NCI-H2107 (cell line): ENCODE measurements around the gene CCDC150.
"Not testable (repeated sequence)": the region's sequence is repeated elsewhere in the genome, so short reads cannot be mapped to it uniquely, and the experiment has no call there.

Source experiments
- DNase-seq: peaks from one replicate; lab custom pipeline; 2025; lab: John Stamatoyannopoulos, UW

Gene CCDC150

GRCh38 chr2:196639180-196640030, at the start of gene CCDC150:
Gene CCDC150, plus strand, starts transcription at chr2:196639715. Its CDS starts 52 bp downstream, at chr2:196639767.
- peak; percentile 77 for DNase-seq

GRCh38 chr2:196590286-196590685, 49.2 kb upstream of the CCDC150 start:
- no peak for DNase-seq

- no peak for DNase-seq
Measured at GRCh38 chr2:196591004-196591403, 48.5 kb upstream of the CCDC150 start.

DNA sequence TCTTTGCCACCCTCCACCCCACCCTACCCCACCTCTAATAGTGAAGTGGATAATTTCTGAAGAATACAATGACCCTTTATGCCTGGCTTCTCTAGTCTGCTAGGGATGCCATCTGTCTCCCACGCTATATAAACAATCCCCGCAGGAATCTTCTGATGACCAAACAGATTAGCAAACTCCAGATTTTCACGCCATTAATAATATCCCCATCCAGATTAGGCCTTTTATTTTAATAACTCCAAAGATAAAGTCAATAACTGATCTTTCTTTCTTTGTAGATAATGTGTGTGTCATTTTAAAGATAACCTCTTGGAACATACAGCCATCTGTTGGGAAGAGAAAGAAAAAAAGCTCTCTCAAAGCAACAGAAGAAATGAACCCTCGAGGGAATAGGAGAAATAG, 47.9 kb upstream of the CCDC150 start:
- no peak for DNase-seq

DNA sequence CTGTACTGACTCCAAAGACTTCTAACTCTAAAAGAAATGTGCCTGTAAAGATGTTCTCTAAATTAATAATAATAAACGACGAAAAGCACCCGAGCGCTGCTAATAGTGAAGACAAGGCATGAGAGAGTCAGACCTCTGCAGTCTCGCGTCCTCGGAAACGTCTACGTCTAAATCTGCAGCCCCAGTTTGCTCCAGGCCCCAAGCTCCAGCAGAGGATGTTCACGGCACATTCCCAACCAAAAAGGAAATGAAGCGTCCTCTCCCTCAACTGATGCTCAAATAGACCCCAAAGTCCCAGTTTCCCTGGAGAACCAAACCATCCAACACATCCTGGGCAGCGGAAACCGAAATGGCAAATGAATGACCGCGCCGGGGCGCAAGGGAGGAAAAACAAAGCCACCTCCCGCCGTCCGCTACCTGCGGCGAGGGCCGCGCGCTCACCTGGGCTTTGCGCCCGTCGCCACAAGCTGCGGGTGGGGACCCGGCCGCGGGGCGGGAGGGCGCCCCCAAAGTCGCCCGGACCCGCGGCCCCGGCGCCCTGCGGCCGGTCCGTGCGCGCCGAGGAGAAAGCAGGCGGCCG, 47.1 kb upstream of the CCDC150 start:
- no peak for DNase-seq

DNA sequence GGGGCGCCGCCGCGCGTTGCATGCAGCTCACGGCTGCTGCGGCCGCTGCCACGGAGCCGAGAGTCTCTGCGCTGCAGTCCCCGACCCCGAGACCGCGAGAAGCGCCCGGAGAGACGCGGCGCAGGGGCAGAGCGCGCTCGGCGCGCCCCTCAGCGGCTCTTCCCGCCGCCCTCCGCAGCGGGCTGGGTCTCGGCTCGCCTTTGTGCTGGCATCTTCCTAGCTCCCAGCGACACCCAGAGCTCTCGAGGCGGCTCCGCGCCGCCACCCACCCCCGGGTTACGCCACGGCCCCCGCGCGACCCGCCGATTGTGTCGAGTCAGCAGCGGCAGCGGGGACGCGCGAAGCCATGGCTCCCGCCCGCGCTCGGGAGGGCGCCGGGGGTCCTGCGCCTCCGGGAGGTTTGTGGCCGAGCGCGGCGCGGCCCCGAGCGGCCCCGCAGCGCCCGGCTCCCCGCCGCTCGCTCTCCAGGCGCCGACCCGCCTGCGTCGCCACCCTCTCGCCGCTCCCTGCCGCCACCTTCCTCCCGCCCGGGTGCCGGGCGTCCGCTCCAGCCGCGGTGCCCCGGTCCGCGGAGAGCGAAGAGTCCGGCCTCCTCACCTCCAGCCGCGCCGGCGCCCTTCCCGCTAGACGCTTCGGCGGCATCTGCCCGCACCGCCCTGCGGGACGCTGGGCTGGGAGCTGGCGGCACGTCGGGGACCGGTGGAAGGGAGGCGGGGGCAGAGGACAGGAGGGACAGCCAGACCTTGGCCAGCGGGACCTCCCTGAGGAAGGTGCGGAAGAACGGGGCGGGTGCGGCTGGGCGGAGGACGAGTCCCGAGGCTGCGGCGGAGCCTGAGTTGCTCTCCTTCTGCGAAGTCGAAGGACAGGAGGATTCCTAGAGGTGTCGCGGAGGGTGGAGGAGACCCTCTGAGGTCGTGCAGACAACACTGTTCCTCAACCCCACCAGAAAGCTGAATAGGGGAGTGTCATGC, 46.3 kb upstream of the CCDC150 start, which contains the start of gene HECW2:
HECW2 (minus strand) TSS at position 644 of the 971 bp plus-strand sequence.
- no peak for DNase-seq

- no peak for DNase-seq
Measured at GRCh38 chr2:196594158-196594557, 45.4 kb upstream of the CCDC150 start.

GRCh38 chr2:196597531-196597930, 42.0 kb upstream of the CCDC150 start:
- DNase-seq = no peak

DNA sequence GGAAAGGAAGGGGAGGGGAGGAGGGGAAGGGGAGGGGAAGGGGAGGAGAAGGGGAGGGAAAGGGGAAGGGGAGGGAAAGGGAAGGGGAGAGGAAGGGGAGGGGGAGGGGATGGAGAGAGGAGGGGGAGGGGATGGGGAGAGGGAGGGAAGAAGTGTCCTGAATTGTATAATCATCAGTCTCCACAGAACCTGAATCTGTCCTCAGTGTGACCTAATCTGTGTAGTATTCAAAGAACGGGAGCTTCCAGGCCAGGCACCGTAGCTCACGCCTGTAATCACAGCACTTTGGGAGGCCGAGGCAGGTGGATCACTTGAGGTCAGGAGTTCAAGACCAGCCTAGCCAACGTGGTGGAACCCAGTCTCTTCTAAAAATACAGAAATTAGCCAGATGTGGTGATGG, 41.1 kb upstream of the CCDC150 start:
- DNase-seq = no peak

DNA sequence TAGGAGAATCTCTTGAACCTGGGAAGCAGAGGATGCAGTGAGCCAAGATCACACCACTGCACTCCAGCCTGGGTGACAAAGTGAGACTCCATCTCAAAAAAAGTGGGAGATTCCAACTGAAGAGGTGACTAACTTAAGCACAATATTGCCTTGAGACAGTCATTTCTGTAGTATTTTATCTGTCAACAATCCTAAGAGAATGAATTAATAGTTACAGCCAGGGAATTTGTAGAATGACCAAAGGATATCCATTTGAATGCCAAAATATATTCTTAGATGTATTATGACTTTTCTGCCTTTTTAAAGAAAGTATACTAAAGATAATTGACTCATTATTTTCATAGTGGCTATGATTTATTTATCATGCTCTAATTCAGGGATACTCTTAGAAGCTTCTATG, 40.7 kb upstream of the CCDC150 start:
- no peak for DNase-seq

GRCh38 chr2:196601430-196602306, 37.8 kb upstream of the CCDC150 start:
- DNase-seq = no peak

- no peak for DNase-seq
Measured at GRCh38 chr2:196604196-196604595, 35.3 kb upstream of the CCDC150 start.

DNA sequence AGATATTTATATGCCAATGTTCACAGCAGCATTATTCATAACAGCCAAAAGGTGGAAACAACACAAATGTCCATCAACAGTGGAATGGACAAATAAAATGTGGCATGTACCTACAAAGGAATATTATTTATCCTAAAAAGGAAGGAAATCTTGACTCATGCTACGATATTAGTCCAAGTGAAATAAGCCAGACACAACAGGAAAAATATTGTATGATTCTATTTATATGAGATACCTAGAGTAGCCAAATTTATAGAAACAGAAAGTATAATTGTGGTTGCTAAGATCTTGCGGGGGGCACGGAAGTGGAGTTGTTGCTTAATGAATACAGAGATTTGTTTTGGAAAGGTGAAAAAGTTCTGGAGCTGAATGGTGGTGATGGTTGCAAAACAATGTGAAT, 33.0 kb upstream of the CCDC150 start:
- DNase-seq = no peak

- DNase-seq = no peak
Measured at GRCh38 chr2:196607073-196607472, 32.4 kb upstream of the CCDC150 start.

GRCh38 chr2:196607896-196608295, 31.6 kb upstream of the CCDC150 start:
- not testable (repeated sequence) for DNase-seq

GRCh38 chr2:196609806-196610205, 29.7 kb upstream of the CCDC150 start:
- DNase-seq = no peak

DNA sequence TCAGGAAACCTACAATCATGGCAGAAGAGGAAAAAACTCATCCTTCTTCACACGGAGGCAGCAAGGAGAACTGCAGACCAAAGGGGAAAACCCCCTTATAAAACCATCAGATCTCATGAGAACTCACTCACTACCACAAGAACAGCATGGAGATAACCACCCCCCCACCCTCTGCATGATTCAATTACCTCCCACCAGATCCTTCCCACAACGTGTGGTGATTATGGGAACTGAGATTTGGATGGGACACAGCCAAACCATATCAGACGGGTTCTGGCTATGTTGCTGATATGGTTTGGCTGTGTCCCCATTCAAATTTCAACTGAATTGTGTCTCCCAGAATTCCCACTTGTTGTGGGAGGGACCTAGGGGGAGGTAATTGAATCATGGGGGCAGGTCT, 28.7 kb upstream of the CCDC150 start:
- no peak for DNase-seq

GRCh38 chr2:196613302-196613701, 26.2 kb upstream of the CCDC150 start:
- no peak for DNase-seq

DNA sequence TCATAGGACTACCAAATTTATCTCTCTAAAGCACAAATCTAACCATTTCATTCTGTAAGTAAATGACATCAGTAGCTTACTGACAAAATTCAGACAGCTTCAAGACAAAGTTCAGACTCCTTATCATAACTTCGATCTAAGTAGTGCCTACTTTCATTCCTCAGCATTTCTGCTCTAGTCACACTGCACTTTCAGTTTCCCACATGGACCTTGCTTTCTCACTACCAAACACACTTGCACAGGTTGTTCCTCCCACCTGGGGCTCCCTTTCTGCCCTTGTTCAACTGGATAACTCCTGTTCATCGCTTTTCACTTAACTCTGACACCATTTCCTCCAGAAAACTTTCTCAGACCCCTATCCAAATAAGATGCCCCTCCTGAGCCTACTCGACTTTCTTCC, 22.1 kb upstream of the CCDC150 start:
- no peak for DNase-seq

GRCh38 chr2:196618661-196619060, 20.9 kb upstream of the CCDC150 start:
- DNase-seq = no peak

DNA sequence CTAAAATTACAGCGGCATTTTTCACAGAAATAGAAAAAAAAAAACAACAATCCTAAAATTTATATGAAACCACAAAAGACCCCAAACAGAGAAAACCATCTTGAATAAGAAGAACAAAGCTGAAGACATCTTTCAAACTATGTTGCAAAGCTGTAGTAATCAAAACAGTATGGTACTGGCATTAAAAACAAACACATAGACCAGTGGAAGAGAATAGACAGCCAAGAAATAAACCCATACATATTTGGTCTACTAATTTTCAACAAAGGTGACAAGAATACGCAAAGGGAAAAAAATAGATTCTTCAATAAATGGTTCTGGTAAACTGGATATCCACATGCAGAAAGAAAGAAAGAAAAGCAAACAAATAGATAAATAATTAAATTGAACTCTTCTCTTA, 9.0 kb upstream of the CCDC150 start:
- DNase-seq = no peak
